Activated CD4-positive, alpha-beta memory T cell treated with anti-CD3 and anti-CD28 coated beads, Interleukin-2, amount 10 ng/mL, durations not matched to agents 7 days and 5 days (primary cell): ENCODE measurements around the gene DMD. TPM values are rescaled to one million over a fixed set of nuclear protein-coding genes. Genes with fewer than 3 reads are reported as not detected.
"Not testable (repeated sequence)": the region's sequence is repeated elsewhere in the genome, so short reads cannot be mapped to it uniquely, and the experiment has no call there.

ENCODE experiments used
- CTCF ChIA-PET: fragments of 350-600 bp; sonication (Branson Sonifier 250); formaldehyde crosslinking; loops from one replicate; lab custom pipeline; 2021; ENCODE audit warnings: antibody characterized with exemption, inconsistent platforms; lab: Charles Lee
- POLR2A ChIA-PET: fragments of 350-600 bp; sonication (Branson Sonifier 250); formaldehyde crosslinking; loops from one replicate; lab custom pipeline; 2021; ENCODE audit warnings: antibody characterized with exemption; lab: Charles Lee
- DNase-seq: peaks from one replicate; pipeline ENCODE4 v3.0.0-alpha.2; 2020
- H3K27ac Mint-ChIP-seq: one replicate; pipeline ENCODE4 v1.8.0; 2021; ENCODE audit warnings: mild to moderate bottlenecking, mixed read lengths
- H3K27me3 Mint-ChIP-seq: one replicate; pipeline ENCODE4 v1.8.0; 2021; ENCODE audit warnings: mixed read lengths
- H3K36me3 Mint-ChIP-seq: one replicate; pipeline ENCODE4 v1.8.0; 2021; ENCODE audit warnings: low read depth, mixed read lengths
- H3K4me1 Mint-ChIP-seq: one replicate; pipeline ENCODE4 v1.8.0; 2021; ENCODE audit warnings: mixed read lengths
- H3K4me3 Mint-ChIP-seq: one replicate; pipeline ENCODE4 v1.8.0; 2021; ENCODE audit warnings: mild to moderate bottlenecking, mixed read lengths
- H3K9me3 Mint-ChIP-seq: one replicate; pipeline ENCODE4 v1.8.0; 2021; ENCODE audit warnings: mixed read lengths
- total RNA-seq, 2 experiments: library from RNA; stranded (reverse); gene quantifications; one replicate each; pipeline ENCODE4 v1.2.3, GENCODE V29; 2021

DMD gene
- total RNA-seq, 2 experiments from 2014 or later, result 1.4 to 1.5 TPM

- no peaks in the 10 kb centered on the region for H3K9me3 Mint-ChIP-seq
- CTCF ChIA-PET, result no interaction called here
- no peaks in the 10 kb centered on the region for H3K36me3 Mint-ChIP-seq
- DNase-seq, result no peak
- no peaks in the 10 kb centered on the region for H3K4me1 Mint-ChIP-seq
- H3K27ac Mint-ChIP-seq, result no peak overlapping the region
- POLR2A ChIA-PET, result no interaction called here
- no peak overlapping the region for H3K4me3 Mint-ChIP-seq
- no peaks in the 10 kb centered on the region for H3K27me3 Mint-ChIP-seq
These were observed 23.1 kb downstream of the DMD start for GRCh38 chrX:33188286-33188685.

- CTCF ChIA-PET, H3K4me3 Mint-ChIP-seq, H3K9me3 Mint-ChIP-seq, H3K36me3 Mint-ChIP-seq, H3K27ac Mint-ChIP-seq, DNase-seq, H3K27me3 Mint-ChIP-seq, POLR2A ChIA-PET, H3K4me1 Mint-ChIP-seq: not testable (repeated sequence)
These were observed 26.5 kb downstream of the DMD start for GRCh38 chrX:33184803-33185202.

- H3K36me3 Mint-ChIP-seq, result no peaks in the 10 kb centered on the region
- no peaks in the 10 kb centered on the region for H3K4me1 Mint-ChIP-seq
- H3K4me3 Mint-ChIP-seq, result no peak overlapping the region
- DNase-seq, result no peak
- no peak overlapping the region for H3K27ac Mint-ChIP-seq
- H3K9me3 Mint-ChIP-seq, result no peaks in the 10 kb centered on the region
- POLR2A ChIA-PET, result no interaction called here
- CTCF ChIA-PET, result no interaction called here
- H3K27me3 Mint-ChIP-seq, result no peaks in the 10 kb centered on the region
These were observed 28.0 kb downstream of the DMD start for GRCh38 chrX:33183361-33183760.

- no peaks in the 10 kb centered on the region for H3K36me3 Mint-ChIP-seq
- ChIA-PET POLR2A (no interaction called here), CTCF (no interaction called here)
- no peak for DNase-seq
- no peaks in the 10 kb centered on the region for H3K9me3 Mint-ChIP-seq
- H3K27ac Mint-ChIP-seq, result no peak overlapping the region
- no peaks in the 10 kb centered on the region for H3K4me1 Mint-ChIP-seq
- no peak overlapping the region for H3K4me3 Mint-ChIP-seq
- no peaks in the 10 kb centered on the region for H3K27me3 Mint-ChIP-seq
These were observed 32.7 kb downstream of the DMD start for GRCh38 chrX:33178690-33179089.

- no peak for DNase-seq
- ChIA-PET CTCF (no interaction called here), POLR2A (no interaction called here)
- no peaks in the 10 kb centered on the region for H3K9me3 Mint-ChIP-seq
- H3K4me3 Mint-ChIP-seq, result no peak overlapping the region
- H3K27me3 Mint-ChIP-seq, result no peaks in the 10 kb centered on the region
- H3K36me3 Mint-ChIP-seq, result no peaks in the 10 kb centered on the region
- no peaks in the 10 kb centered on the region for H3K4me1 Mint-ChIP-seq
- H3K27ac Mint-ChIP-seq, result no peak overlapping the region
These were observed 33.1 kb downstream of the DMD start for GRCh38 chrX:33178218-33178617.

GRCh38 chrX:33175201-33175600 lies 36.1 kb downstream of the DMD start:
- Mint-ChIP-seq H3K27me3 (no peaks in the 10 kb centered on the region), H3K27ac (no peak overlapping the region), H3K4me1 (no peaks in the 10 kb centered on the region), H3K9me3 (peaks cover 3% of the 10 kb centered on the region), H3K36me3 (no peaks in the 10 kb centered on the region), H3K4me3 (no peak overlapping the region)
- DNase-seq, result no peak
- CTCF ChIA-PET, result no interaction called here
- POLR2A ChIA-PET, result no interaction called here

- Mint-ChIP-seq H3K9me3 (peaks cover 3% of the 10 kb centered on the region), H3K4me3 (no peak overlapping the region), H3K36me3 (no peaks in the 10 kb centered on the region), H3K4me1 (no peaks in the 10 kb centered on the region), H3K27ac (no peak overlapping the region), H3K27me3 (no peaks in the 10 kb centered on the region)
- CTCF ChIA-PET, result no interaction called here
- DNase-seq, result no peak
- POLR2A ChIA-PET, result no interaction called here
These were observed 40.3 kb downstream of the DMD start for GRCh38 chrX:33171041-33171440.

GRCh38 chrX:33161829-33162228 lies 49.5 kb downstream of the DMD start:
- Mint-ChIP-seq H3K9me3 (no peaks in the 10 kb centered on the region), H3K27me3 (no peaks in the 10 kb centered on the region), H3K36me3 (no peaks in the 10 kb centered on the region), H3K27ac (no peak overlapping the region), H3K4me1 (no peaks in the 10 kb centered on the region), H3K4me3 (no peak overlapping the region)
- POLR2A ChIA-PET, result no interaction called here
- DNase-seq, result no peak
- CTCF ChIA-PET, result no interaction called here

GRCh38 chrX:33160273-33160672 lies 51.1 kb downstream of the DMD start:
- no peaks in the 10 kb centered on the region for H3K9me3 Mint-ChIP-seq
- ChIA-PET CTCF (no interaction called here), POLR2A (no interaction called here)
- no peaks in the 10 kb centered on the region for H3K27me3 Mint-ChIP-seq
- DNase-seq, result no peak
- no peaks in the 10 kb centered on the region for H3K4me1 Mint-ChIP-seq
- H3K36me3 Mint-ChIP-seq, result no peaks in the 10 kb centered on the region
- H3K4me3 Mint-ChIP-seq, result no peak overlapping the region
- no peak overlapping the region for H3K27ac Mint-ChIP-seq

GRCh38 chrX:33156152-33156726 lies 55.1 kb downstream of the DMD start:
- ChIA-PET POLR2A (no interaction called here), CTCF (no interaction called here)
- no peaks in the 10 kb centered on the region for H3K4me1 Mint-ChIP-seq
- no peak overlapping the region for H3K27ac Mint-ChIP-seq
- no peaks in the 10 kb centered on the region for H3K9me3 Mint-ChIP-seq
- H3K4me3 Mint-ChIP-seq, result no peak overlapping the region
- H3K36me3 Mint-ChIP-seq, result no peaks in the 10 kb centered on the region
- no peak for DNase-seq
- H3K27me3 Mint-ChIP-seq, result no peaks in the 10 kb centered on the region

GRCh38 chrX:33149580-33149979 lies 61.8 kb downstream of the DMD start:
- Mint-ChIP-seq H3K27me3 (no peaks in the 10 kb centered on the region), H3K36me3 (no peaks in the 10 kb centered on the region), H3K27ac (no peak overlapping the region), H3K4me1 (no peaks in the 10 kb centered on the region), H3K9me3 (peaks cover 3% of the 10 kb centered on the region), H3K4me3 (no peak overlapping the region)
- ChIA-PET POLR2A (no interaction called here), CTCF (no interaction called here)
- DNase-seq, result no peak

- Mint-ChIP-seq H3K4me1 (no peaks in the 10 kb centered on the region), H3K4me3 (no peak overlapping the region), H3K36me3 (no peaks in the 10 kb centered on the region), H3K9me3 (peaks cover 3% of the 10 kb centered on the region), H3K27ac (no peak overlapping the region), H3K27me3 (no peaks in the 10 kb centered on the region)
- no peak for DNase-seq
- ChIA-PET POLR2A (no interaction called here), CTCF (no interaction called here)
These were observed 62.3 kb downstream of the DMD start for GRCh38 chrX:33149085-33149484.

GRCh38 chrX:33142331-33142730 lies 69.0 kb downstream of the DMD start:
- Mint-ChIP-seq H3K9me3 (no peaks in the 10 kb centered on the region), H3K27ac (no peak overlapping the region), H3K4me1 (no peaks in the 10 kb centered on the region), H3K4me3 (no peak overlapping the region), H3K36me3 (no peaks in the 10 kb centered on the region), H3K27me3 (no peaks in the 10 kb centered on the region)
- ChIA-PET CTCF (no interaction called here), POLR2A (no interaction called here)
- no peak for DNase-seq

- ChIA-PET POLR2A (no interaction called here), CTCF (no interaction called here)
- H3K4me1 Mint-ChIP-seq, result no peaks in the 10 kb centered on the region
- no peaks in the 10 kb centered on the region for H3K9me3 Mint-ChIP-seq
- no peak overlapping the region for H3K4me3 Mint-ChIP-seq
- H3K27ac Mint-ChIP-seq, result no peak overlapping the region
- H3K36me3 Mint-ChIP-seq, result no peaks in the 10 kb centered on the region
- no peaks in the 10 kb centered on the region for H3K27me3 Mint-ChIP-seq
- no peak for DNase-seq
These were observed 72.6 kb downstream of the DMD start for GRCh38 chrX:33138677-33139249.
